ENCODE data around the gene ZSCAN29. TPM values are rescaled to one million over a fixed set of nuclear protein-coding genes. Genes with fewer than 3 reads are reported as not detected.

Gene ZSCAN29
- total and polyA plus RNA-seq, 2 of the 13 experiments (the other 11 are each of a cell fraction or from before 2014, with no cell fraction given), result 8.3 to 27.4 TPM

GRCh38 chr15:43370975-43371974, at the start of gene ZSCAN29, which contains the start of gene TUBGCP4 (continued):
- TF ChIP-seq, protein P1, sequence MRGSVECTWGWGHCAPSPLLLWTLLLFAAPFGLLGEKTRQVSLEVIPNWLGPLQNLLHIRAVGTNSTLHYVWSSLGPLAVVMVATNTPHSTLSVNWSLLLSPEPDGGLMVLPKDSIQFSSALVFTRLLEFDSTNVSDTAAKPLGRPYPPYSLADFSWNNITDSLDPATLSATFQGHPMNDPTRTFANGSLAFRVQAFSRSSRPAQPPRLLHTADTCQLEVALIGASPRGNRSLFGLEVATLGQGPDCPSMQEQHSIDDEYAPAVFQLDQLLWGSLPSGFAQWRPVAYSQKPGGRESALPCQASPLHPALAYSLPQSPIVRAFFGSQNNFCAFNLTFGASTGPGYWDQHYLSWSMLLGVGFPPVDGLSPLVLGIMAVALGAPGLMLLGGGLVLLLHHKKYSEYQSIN (CRISPR knock-in tag; IDR thresholded peaks at IDR 0.05; ENCODE audit: borderline replicate concordance), result no peak
- TF ChIP-seq KLF16 (CRISPR knock-in tag; IDR thresholded peaks at IDR 0.05) (peak in 1 of 2 experiments; percentile 68; a peak in 1 of 4 replicates), PHF20 (CRISPR knock-in tag; IDR thresholded peaks at IDR 0.05) (peak; percentile 81), AHR (CRISPR knock-in tag; IDR thresholded peaks at IDR 0.05) (no peak), KMT2B (CRISPR knock-in tag; IDR thresholded peaks at IDR 0.05) (peak; percentile 44; the same call in 1 of the 2 replicates), HOXA3 (CRISPR knock-in tag; IDR thresholded peaks at IDR 0.05) (peak; percentile 56; the same call in 1 of the 2 replicates), ZNF501 (CRISPR knock-in tag; IDR thresholded peaks at IDR 0.05) (peak; percentile 92), ATRX (CRISPR knock-in tag; IDR thresholded peaks at IDR 0.05; ENCODE audit: borderline replicate concordance) (no peak), PCBP1 (IDR thresholded peaks at IDR 0.05; ENCODE audit: borderline replicate concordance, low read depth, low read length) (no peak), KDM5A (IDR thresholded peaks at IDR 0.05; ENCODE audit: borderline replicate concordance, low read length) (peak; percentile 82; the same call in 1 of the 2 replicates), ZNF143 (CRISPR knock-in tag; IDR thresholded peaks at IDR 0.05) (peak; percentile 41; the same call in 1 of the 2 replicates), MLLT10 (CRISPR knock-in tag; IDR thresholded peaks at IDR 0.05) (no peak), ZNF343 (CRISPR knock-in tag; IDR thresholded peaks at IDR 0.05) (peak; percentile 86), POLR2G (IDR thresholded peaks at IDR 0.05; ENCODE audit: low read depth, low read length) (peak; percentile 89), GLI4 (CRISPR knock-in tag; IDR thresholded peaks at IDR 0.05; ENCODE audit: borderline replicate concordance) (peak; percentile 52; the same call in 1 of the 2 replicates), SMARCE1 (IDR thresholded peaks at IDR 0.05; ENCODE audit: borderline replicate concordance) (no peak), RBM39 (IDR thresholded peaks at IDR 0.05; ENCODE audit: low read depth, low read length, poor library complexity, severe bottlenecking) (peak; percentile 73)
- TF ChIP-seq, protein P2, sequence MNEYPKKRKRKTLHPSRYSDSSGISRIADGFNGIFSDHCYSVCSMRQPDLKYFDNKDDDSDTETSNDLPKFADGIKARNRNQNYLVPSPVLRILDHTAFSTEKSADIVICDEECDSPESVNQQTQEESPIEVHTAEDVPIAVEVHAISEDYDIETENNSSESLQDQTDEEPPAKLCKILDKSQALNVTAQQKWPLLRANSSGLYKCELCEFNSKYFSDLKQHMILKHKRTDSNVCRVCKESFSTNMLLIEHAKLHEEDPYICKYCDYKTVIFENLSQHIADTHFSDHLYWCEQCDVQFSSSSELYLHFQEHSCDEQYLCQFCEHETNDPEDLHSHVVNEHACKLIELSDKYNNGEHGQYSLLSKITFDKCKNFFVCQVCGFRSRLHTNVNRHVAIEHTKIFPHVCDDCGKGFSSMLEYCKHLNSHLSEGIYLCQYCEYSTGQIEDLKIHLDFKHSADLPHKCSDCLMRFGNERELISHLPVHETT (CRISPR knock-in tag; conservative IDR thresholded peaks at IDR 0.05), result no peak
- TF ChIP-seq, protein P3, sequence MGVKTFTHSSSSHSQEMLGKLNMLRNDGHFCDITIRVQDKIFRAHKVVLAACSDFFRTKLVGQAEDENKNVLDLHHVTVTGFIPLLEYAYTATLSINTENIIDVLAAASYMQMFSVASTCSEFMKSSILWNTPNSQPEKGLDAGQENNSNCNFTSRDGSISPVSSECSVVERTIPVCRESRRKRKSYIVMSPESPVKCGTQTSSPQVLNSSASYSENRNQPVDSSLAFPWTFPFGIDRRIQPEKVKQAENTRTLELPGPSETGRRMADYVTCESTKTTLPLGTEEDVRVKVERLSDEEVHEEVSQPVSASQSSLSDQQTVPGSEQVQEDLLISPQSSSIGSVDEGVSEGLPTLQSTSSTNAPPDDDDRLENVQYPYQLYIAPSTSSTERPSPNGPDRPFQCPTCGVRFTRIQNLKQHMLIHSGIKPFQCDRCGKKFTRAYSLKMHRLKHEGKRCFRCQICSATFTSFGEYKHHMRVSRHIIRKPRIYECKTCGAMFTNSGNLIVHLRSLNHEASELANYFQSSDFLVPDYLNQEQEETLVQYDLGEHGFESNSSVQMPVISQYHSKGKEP (CRISPR knock-in tag; IDR thresholded peaks at IDR 0.05), result no peak
- TF ChIP-seq, protein P4, sequence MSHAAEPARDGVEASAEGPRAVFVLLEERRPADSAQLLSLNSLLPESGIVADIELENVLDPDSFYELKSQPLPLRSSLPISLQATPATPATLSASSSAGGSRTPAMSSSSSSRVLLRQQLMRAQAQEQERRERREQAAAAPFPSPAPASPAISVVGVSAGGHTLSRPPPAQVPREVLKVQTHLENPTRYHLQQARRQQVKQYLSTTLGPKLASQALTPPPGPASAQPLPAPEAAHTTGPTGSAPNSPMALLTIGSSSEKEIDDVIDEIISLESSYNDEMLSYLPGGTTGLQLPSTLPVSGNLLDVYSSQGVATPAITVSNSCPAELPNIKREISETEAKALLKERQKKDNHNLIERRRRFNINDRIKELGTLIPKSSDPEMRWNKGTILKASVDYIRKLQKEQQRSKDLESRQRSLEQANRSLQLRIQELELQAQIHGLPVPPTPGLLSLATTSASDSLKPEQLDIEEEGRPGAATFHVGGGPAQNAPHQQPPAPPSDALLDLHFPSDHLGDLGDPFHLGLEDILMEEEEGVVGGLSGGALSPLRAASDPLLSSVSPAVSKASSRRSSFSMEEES (CRISPR knock-in tag; IDR thresholded peaks at IDR 0.05), result no peak
- TF ChIP-seq, protein P5, sequence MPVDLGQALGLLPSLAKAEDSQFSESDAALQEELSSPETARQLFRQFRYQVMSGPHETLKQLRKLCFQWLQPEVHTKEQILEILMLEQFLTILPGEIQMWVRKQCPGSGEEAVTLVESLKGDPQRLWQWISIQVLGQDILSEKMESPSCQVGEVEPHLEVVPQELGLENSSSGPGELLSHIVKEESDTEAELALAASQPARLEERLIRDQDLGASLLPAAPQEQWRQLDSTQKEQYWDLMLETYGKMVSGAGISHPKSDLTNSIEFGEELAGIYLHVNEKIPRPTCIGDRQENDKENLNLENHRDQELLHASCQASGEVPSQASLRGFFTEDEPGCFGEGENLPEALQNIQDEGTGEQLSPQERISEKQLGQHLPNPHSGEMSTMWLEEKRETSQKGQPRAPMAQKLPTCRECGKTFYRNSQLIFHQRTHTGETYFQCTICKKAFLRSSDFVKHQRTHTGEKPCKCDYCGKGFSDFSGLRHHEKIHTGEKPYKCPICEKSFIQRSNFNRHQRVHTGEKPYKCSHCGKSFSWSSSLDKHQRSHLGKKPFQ (CRISPR knock-in tag; IDR thresholded peaks at IDR 0.05; ENCODE audit: insufficient replicate concordance), result peak; percentile 48

Data from HepG2 (cell line).